ENCODE measurements around the gene SLC35E2B.

- TF ChIP-seq, protein P1, sequence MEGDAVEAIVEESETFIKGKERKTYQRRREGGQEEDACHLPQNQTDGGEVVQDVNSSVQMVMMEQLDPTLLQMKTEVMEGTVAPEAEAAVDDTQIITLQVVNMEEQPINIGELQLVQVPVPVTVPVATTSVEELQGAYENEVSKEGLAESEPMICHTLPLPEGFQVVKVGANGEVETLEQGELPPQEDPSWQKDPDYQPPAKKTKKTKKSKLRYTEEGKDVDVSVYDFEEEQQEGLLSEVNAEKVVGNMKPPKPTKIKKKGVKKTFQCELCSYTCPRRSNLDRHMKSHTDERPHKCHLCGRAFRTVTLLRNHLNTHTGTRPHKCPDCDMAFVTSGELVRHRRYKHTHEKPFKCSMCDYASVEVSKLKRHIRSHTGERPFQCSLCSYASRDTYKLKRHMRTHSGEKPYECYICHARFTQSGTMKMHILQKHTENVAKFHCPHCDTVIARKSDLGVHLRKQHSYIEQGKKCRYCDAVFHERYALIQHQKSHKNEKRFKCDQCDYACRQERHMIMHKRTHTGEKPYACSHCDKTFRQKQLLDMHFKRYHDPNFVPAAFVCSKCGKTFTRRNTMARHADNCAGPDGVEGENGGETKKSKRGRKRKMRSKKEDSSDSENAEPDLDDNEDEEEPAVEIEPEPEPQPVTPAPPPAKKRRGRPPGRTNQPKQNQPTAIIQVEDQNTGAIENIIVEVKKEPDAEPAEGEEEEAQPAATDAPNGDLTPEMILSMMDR (IDR thresholded peaks at IDR 0.05), result no peak
- TF ChIP-seq POLR2A (IDR thresholded peaks at IDR 0.05), result no peak
These were observed 67.2 kb downstream of the SLC35E2B start for GRCh38 chr1:1625404-1625775.
